Peyer's patch (tissue), 4 donors: ENCODE results near the gene SBF2.

Experiments
- POLR2A ChIP-seq, 2 donors: fragments of 450-650 bp; IDR thresholded peaks; one replicate each; pipeline ENCODE4 v1.5.1; 2017; ENCODE audit warnings: antibody characterized with exemption in 2 of 2, mild to moderate bottlenecking in 2 of 2, moderate library complexity in 2 of 2
- TF ChIP-seq, protein P1 (sequence below), 6 experiments: fragments of 450-650 bp in 4 of 6; fragments of 200-600 bp in 2 of 6; sonication (generic) in 1 of 6; IDR thresholded peaks; one replicate each; pipeline ENCODE4 v1.5.1; 2017 to 2019; ENCODE audit warnings: antibody characterized with exemption in 6 of 6, mild to moderate bottlenecking in 3 of 6, moderate library complexity in 1 of 6

DNA sequence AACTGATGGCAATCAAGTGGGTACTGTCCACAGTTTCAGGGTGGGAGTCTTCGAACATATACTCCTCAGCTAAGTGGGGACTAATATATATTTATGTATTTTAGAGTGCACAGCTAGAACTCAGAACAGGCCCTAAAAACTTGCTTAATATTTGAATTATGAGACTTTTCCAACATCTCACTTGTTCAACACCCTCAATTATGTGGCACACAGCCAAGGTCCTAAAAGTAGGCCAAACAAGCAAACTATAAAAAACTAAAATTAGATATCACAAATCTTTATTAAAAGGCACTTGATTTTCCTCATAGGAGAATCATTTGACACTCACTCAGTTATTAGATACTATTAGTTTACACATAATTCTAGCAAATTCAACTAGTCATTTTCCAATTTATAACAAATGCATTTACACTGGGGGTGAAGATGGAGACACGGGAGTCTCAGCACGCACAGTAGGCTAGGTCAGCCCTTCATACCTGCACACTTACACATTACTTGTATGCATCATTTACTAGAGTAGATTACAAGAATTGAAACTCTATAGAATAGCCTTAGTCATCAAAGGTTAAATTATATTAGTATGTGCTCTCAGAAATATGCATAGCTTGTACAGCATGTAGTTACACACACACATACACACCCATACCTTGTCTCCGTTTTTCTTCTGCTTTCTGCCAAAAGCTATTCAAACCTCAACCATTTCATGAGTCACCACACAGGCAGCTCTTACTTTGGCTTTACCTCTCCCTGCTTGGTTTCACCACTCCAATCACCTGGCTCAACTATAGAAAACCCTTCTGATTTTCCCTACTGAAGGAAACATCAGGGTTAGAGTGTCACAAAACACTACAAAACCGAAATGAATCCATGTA lies 171.5 kb downstream of the SBF2 start:
- TF ChIP-seq, protein P1, sequence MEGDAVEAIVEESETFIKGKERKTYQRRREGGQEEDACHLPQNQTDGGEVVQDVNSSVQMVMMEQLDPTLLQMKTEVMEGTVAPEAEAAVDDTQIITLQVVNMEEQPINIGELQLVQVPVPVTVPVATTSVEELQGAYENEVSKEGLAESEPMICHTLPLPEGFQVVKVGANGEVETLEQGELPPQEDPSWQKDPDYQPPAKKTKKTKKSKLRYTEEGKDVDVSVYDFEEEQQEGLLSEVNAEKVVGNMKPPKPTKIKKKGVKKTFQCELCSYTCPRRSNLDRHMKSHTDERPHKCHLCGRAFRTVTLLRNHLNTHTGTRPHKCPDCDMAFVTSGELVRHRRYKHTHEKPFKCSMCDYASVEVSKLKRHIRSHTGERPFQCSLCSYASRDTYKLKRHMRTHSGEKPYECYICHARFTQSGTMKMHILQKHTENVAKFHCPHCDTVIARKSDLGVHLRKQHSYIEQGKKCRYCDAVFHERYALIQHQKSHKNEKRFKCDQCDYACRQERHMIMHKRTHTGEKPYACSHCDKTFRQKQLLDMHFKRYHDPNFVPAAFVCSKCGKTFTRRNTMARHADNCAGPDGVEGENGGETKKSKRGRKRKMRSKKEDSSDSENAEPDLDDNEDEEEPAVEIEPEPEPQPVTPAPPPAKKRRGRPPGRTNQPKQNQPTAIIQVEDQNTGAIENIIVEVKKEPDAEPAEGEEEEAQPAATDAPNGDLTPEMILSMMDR (IDR thresholded peaks at IDR 0.05), result no peak
- no peak for TF ChIP-seq POLR2A (IDR thresholded peaks at IDR 0.05)
